ENCODE data around the gene ADGRG4.
A peak's percentile ranks its signal among the peaks of the same experiment; 100 is the strongest.
"Not testable (repeated sequence)": the region's sequence is repeated elsewhere in the genome, so short reads cannot be mapped to it uniquely, and the experiment has no call there.

Gene ADGRG4

GRCh38 chrX:136300721-136301120, at the start of gene ADGRG4:
Gene ADGRG4 (plus strand): TSS chrX:136300963. CDS start chrX:136308778, 7,815 bp downstream.
- DNase-seq, result not testable (repeated sequence)

DNA sequence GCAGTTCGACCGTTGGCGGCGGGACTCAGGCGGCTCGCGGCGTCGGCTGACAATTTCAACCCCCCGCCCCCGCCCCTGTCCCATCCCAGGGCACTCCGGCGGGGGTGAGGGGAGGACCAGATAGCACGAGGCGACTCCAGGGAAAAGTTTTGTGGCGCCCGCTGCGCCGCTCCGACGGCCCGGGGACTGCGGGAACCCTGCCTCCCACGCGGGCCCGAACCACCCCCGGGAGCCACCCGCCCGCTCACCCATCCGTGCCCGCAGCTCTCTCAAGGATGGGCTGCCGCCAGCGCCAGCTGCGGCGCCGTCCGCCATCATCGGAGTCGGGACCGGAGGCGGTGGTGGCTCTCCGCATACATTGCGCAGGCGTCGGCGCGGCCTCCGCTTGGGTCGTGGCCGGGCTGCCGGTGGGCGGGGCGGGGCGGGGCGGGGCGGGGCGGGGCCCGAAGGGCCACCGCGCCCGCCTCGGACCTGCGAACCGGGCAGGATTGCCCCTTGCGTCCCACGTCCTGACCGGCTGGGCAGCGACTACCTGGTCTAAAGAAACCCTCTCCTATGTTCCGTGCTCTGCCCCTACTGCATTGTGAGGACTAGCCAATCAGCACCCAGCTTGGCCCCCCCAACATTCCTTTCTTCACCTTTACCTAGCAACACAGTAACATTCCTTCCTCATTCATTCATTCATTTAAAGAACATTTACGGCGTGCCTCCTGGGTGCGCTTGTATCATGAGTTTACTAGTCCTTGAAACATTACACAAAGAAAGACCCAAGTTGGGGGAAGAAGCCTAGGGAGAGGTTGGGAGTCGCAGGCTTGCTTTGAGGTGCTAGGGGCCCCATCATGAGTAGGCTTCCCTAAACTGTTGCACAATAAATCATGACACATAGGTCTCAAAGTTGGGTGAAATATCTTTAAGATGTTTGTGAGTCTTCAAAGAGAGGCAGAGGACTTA, 49.4 kb upstream of the ADGRG4 start, which contains the start of gene MAP7D3:
Gene MAP7D3, minus strand, starts transcription at position 360 of the 951 bp plus-strand sequence. Its CDS starts 42 bp downstream, at position 318.
- peak; percentile 70 for DNase-seq

DNA sequence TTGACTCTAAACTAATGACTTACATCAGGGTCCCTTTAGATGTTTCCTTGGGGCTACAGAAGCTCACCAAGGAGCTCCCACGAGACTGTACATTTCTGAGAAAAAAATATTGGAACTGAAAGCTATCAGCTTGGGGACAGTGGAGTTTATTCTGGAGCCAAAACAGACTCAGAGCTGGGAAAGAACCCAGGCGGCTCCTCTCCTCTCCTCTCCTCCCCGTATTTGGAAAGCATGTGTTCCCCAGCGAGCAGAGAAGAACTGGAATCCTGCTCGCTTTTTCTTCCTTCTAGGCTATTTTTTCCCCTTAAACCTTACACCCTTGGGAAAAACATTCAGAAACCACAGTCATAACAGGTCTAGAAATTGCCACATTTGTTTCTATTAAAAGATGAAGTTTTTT, 45.2 kb upstream of the ADGRG4 start:
- DNase-seq, result no peak

GRCh38 chrX:136256026-136256425, 44.7 kb upstream of the ADGRG4 start:
- no peak for DNase-seq

- DNase-seq, result no peak
Observed at GRCh38 chrX:136258951-136259350, 41.8 kb upstream of the ADGRG4 start.

- DNase-seq, result no peak
Observed at GRCh38 chrX:136259543-136259942, 41.2 kb upstream of the ADGRG4 start.

DNA sequence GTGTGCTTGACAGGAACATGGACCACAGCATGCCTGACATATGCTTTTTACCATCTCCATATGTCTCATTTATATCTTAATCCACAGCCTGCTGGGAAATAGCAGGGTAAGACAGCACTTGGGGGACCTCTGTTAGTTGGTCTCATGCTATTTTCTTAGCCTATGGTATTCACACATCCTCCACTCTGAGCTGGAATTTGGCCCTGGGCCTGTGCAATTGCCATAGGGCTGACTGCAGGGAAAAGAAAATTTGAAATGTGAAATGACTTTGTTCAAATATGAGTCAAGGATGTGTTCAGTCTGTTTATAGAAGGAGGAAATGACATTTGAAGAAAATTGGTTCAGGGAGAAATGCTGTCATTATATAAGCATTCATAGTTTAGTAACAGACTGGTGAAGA, 40.0 kb upstream of the ADGRG4 start:
- DNase-seq, result no peak

DNA sequence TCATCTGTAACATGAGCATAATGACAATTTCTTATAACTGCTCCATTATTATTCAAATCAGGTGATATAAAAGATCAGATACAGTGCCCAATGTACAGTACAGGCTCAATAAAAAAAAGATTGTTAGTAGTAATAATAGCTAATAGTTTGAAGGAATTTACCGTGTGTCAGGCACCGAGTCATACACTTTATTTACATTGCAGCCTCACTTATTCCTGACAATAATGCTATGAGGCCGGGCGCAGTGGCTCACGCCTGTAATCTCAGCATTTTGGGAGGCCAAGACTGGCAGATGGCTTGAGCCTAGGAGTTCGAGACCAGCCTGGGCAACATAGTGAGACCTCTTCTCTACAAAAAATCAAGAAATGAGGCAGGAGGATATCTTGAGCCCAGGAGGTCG, 39.4 kb upstream of the ADGRG4 start:
- no peak for DNase-seq

DNA sequence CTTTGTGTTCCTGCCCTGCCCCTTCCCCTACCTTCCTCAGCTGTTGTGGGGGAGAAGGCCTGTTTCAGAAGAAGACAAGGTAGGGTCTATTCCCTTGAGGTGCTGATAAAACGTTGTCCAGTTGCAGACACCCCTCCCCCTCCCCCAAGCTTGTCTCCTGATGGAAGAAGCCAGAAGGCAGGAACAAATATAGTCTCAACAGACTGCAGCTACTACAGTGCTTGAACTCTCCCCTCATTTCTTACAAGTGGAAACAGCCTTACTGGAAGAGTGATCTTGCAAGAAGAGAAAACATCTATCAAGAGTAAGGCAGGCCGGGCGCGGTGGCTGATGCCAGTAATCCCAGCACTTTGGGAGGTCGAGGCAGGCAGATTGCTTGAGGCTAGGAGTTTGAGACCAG, 38.5 kb upstream of the ADGRG4 start:
- DNase-seq, result no peak

DNA sequence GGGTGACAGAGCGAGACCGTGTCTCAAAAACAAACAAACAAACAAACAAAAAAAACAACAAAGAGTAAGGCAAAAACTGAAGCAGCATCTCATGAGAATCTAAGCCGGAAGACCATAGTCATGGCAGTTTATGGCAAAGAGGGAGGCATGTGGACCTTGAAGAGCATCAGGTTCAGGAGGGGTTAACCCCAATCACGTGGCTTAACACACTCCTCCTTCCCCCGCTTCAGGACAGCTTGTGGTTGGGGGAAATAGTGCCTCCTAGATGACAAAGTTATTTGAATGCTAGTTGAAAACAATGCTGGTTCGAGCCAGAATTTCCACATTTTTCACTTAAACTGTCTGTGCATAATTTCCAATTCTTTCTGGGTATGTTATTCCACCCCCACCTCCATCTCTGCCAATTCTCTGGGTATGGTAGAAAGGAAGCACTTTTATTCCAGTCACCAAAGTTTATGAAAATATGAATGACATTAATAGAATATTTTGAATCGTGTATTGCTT, 37.9 kb upstream of the ADGRG4 start:
- no peak for DNase-seq

DNA sequence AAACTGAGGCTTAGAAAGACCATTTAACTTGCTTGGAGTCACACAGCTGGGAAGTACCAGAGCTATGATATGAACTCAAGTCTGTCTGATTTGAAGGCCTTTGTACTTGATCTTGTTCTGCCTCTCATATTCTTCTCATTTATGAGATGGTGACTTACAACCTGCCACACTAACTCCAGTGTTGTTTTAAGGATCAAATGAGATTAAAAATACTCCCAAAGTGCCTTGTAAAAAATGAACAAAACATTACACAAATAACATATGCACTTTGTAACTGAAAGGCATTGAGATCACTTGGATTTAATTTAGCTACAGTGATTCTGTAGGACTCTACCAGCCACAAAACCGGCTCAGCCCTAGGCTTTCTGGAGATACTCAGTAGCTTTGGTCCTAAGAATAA, 33.9 kb upstream of the ADGRG4 start:
- DNase-seq, result no peak

DNA sequence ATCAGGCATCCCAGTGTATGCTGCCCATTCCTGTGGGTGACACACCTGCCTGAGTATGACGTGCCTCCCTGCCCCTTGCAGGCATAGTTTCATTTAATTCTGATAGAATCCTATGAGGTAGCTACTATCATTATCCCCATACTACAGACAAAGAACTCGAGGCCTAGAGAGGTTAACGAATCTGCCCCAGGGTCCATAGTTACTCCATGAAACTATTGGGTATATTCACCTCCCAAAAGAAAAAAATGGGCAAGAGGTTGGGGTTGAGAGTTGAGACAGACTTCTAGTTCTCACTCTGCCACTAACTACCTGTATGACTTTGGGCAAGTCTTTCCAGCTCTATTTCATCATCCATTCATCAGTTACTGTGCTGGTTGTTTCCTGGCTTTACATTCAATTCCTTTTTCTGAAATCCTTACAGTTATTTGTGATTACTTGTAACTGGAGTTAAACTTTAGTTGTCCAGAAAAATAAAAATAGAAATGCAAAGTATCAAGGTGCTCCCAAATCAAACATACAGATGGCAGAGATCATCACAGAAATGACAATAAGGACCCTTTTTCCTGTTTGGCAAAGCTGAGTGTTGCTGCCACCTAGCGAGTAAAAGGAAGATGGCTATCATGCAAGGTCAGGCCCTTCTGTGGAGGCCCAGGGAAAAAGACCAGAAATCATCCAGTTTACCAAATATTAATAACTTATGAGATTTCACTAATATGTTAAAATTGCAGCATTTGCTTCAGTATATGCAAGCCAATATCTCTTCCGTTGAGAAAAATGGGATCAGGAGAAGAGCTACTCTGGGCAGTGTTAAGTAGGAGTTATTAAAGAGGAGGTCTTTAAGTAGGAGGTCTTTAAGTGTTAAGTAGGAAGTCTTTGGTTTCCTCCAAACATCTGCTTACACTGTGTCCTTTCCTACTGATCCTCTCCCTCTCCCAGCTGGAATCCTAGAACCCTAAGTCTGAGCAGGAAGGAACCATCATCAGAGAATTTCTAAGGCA, 32.4 kb upstream of the ADGRG4 start:
- DNase-seq, result no peak

GRCh38 chrX:136269921-136270320, 30.8 kb upstream of the ADGRG4 start:
- DNase-seq, result no peak

DNA sequence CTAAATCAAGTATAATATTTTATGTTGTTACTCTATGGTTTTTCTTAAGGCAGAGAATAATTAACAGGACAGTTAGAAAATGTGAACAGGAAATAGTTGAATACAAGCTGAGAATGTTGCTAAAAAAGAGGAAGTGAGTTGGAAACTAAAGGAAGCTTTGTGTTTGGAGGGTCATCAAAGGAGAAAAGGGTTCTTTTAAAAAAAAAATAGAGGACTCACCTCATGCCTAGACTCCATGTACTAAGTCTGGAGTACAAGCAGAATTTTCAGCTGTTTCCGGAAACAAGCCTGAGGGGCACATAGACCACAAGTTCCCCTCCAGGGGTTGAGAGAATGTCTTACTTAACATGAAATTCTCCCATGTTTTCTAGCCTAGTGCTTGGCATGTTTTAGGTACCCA, 29.5 kb upstream of the ADGRG4 start:
- no peak for DNase-seq

DNA sequence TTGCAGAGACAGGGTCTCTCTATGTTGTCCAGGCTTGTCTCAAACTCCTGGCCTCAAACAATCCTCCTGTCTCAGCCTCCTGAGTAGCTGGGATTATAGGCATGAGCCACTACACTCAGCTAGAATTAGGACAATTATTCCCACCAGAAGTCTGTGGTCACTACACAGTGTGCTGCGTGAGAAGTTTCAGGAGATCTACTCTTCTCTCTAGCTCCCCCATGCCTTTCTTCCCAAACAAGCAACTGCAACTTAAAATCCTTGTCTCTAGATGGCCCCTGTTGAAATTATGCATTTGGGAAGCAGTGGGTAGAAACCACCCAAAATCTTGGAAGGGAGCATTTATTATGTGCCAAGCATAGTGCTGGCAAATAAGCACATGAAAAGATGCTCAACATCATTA, 28.4 kb upstream of the ADGRG4 start:
- DNase-seq, result no peak

DNA sequence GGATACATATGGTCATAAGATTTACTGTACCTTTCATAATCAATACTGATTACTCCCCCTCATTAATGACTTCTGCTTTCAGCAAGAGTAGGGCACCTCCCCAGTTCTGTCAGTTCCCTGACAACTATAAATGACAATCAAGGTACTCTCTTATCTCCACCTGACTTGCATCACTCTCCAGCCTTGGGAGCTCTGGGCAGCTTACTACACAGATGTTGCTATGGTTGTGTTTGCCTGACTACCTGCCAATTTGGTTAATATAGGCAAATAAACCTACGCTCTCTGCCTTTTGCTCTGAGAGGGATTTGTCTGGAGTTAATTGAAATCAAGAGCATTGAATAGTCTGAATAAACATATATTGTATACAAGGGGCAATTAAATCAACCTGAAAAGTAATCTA, 26.8 kb upstream of the ADGRG4 start:
- DNase-seq, result no peak

- no peak for DNase-seq
Observed at GRCh38 chrX:136275553-136275952, 25.2 kb upstream of the ADGRG4 start.

GRCh38 chrX:136286375-136286774, 14.4 kb upstream of the ADGRG4 start:
- DNase-seq, result not testable (repeated sequence)

GRCh38 chrX:136291824-136292223, 8.9 kb upstream of the ADGRG4 start:
- DNase-seq, result no peak

- DNase-seq, result no peak
Observed at GRCh38 chrX:136292656-136293055, 8.1 kb upstream of the ADGRG4 start.

DNA sequence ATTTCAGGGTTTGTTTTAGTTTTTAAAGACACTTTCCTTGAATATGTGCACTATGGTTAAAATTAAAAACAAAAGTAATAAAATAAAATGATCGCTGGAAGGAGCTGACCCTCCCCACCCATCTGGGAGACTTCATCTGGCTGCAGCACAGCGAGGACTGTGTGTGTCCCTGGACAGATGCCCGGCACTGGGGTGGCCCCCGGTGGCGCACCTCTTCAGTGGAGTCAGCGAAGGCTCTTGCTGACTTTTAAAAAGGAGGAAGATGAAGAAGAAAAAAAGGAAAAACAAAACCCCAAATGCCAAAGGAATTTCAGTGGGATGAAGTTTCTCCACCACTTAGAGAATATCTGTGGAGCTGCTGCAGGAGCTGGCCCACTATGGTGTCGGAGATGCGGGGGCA, 5.4 kb upstream of the ADGRG4 start:
- no peak for DNase-seq

- DNase-seq, result no peak
Observed at GRCh38 chrX:136303041-136303440, 2.3 kb downstream of the ADGRG4 start.

DNA sequence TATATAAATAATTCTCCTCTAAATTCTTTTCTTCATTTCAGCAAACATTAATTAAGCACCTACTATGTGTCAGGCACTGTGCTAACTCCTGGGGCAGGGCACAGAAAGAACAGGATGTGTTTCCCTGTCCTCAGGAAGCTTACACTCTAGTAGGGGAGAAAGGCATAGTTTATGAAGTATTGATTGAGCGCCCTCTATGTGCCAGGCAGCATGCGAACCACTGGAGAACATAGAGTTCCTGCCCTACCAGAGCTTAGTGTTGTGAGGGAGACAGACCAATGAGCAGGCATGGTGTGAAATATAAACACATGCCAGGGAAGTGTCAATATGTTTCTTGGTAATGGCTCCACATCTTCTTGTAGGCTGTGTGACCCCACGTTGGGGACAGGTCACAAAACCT, 3.7 kb downstream of the ADGRG4 start:
- DNase-seq, result no peak
